HG02970 (cell line): ENCODE results near the gene ZNRF3.
"Not testable (repeated sequence)": the region's sequence is repeated elsewhere in the genome, so short reads cannot be mapped to it uniquely, and the experiment has no call there.

Experiments used
- ATAC-seq: cut with Tn5 transposase; IDR thresholded peaks from one replicate; pipeline ENCODE4 v1.9.1; 2021; ENCODE audit warnings: mild to moderate bottlenecking, moderate library complexity, moderate number of reproducible peaks; ENCODE audit not compliant: unreplicated experiment, low FRiP score

Gene ZNRF3

GRCh38 chr22:28927630-28928029, 44.3 kb downstream of the ZNRF3 start:
- no peak for ATAC-seq

- no peak for ATAC-seq
Observed at GRCh38 chr22:28929197-28929596, 45.8 kb downstream of the ZNRF3 start.

GRCh38 chr22:28930357-28931007, 47.1 kb downstream of the ZNRF3 start:
- no peak for ATAC-seq

- ATAC-seq: no peak
Observed at GRCh38 chr22:28931844-28932567, 48.6 kb downstream of the ZNRF3 start.

DNA sequence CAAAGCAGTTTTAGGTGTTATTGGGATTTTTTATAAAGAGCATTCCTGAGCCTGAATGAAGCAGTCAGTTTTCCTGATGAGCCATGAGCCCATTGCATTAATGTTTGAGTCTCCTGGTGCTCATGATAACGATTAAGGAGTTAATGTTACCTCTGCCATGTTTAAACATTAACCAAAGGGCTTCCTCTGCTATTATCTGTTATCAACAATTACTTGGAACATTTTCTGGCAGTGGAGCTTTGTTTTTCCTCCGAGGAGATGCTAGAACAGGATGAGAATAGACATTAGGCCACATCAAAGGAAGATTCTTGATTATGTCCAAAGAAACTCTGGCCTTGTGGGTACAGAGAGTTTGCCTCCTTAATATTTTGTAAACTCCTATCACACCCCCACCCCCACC, 49.9 kb downstream of the ZNRF3 start:
- ATAC-seq: no peak

GRCh38 chr22:28934026-28934425, 50.7 kb downstream of the ZNRF3 start:
- no peak for ATAC-seq

GRCh38 chr22:28935140-28935539, 51.8 kb downstream of the ZNRF3 start:
- ATAC-seq: no peak

GRCh38 chr22:28935713-28936112, 52.3 kb downstream of the ZNRF3 start:
- no peak for ATAC-seq

GRCh38 chr22:28936200-28936599, 52.8 kb downstream of the ZNRF3 start:
- ATAC-seq: no peak

DNA sequence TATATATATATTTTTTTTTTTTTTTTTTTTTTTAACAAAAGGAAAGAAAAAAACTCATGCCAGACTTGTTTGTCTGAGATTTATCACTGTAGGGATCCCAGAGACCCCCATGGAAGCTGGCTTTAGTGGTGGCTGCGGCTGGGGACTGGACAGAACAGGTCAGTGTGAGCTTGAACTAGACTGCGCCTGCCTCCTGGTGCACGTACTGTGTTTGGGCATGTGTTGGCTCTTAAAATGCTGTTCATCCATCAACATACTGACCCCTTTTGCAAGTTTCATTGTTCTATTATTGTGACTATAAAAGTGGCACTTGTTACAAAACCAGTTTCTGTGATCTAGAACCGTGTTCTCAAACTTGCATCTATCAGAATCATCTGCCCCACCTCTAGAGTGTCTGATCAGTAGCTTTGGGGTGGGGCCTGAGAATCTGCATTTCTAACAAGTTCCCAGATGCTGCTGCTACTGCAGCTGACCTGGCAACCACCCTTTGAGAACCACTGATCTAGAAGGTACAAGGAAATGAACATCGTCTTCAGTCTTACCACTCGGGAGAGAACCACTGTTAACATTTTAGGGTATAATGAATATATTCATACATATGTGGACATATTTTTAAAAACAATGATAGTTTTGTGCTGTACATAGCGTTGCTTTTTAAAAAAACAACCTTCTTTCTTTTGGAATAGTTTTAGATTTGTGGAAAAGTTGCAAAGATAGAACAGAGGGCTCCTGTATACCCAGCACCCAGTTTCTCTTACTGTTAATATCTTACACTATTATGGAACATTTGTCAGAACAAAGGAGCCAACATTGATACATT, 54.0 kb downstream of the ZNRF3 start:
- ATAC-seq: no peak

DNA sequence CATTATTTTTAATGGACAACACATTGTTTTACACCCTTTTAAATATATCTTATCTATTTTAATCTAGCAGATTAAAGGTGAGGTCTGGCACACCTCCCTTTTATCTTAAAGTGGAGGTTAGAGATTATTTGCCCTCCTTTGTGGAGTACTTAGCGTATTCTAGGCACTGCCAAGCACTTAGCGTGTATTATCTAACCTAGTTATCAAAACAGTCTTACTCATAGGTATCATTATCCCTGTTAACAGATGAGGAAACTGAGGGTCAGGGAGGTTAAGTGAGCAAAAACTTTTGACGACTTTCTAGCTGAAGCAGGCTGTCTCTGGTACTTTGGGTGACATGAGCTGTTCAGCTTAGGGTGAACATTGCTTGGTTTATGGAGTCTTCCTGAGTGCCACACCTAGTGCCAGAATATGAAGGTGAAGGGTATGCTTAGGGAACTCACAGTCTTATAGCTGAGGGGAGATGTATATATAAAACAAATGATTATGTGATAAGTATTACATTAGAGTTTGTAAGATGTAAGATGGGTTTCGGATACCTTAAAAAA, 55.0 kb downstream of the ZNRF3 start:
- no peak for ATAC-seq

DNA sequence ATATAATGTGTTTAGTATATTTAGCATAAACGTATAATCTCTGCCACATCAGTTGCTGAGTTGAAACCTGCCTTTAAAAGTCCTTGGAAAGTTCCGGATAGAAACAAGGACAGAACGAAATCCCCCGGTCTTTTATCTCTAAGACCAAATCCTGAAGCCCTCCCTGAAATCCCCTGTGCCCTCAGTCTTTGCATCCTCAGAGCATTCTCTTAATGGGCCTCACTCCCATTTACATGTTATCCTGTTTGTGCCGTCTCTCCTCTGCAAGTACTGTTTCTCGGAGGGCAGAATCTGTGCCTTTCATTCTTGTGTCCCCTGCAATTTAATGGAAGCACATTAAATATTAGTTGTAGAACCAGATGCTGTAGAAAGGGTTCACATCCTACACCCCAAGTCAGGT, 56.0 kb downstream of the ZNRF3 start:
- no peak for ATAC-seq

DNA sequence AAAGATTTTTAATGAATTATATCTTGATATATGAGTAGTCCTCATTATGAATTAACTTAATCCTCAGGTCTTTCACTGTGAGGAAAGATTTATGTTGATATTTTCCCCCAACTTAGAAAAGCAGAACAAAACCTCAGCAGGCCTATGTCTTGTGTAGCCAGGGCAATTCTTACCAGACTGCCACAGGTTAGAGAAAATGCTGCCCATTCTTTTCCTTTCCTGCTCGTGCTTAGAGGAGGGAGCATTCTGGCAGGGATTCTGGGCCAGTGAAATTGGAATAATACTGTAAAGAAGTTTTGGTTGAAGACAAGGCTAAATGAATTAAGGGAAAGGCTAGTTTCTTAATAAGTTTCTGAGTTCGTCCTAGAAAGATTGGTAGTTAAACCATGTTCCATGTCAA, 56.6 kb downstream of the ZNRF3 start:
- ATAC-seq: no peak

DNA sequence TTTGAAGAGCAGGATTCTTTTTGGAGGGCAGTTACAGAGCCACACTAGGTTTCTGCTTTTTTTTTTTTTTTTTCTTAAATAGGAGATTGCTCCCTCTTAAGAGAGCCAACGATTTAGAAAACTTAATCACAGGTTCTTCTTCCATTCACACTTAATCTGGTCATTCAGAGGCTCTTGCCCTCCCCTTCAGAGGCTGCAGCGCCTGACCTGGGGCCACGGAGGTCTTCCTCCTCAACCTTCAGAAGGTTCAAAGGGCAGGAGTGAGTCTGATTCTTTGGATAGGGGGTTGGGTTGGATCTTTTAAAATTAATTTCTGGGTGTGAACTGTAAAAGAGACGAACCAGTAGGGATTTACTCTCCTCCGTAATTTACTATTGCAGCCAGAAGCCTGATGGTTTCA, 57.1 kb downstream of the ZNRF3 start:
- no peak for ATAC-seq

DNA sequence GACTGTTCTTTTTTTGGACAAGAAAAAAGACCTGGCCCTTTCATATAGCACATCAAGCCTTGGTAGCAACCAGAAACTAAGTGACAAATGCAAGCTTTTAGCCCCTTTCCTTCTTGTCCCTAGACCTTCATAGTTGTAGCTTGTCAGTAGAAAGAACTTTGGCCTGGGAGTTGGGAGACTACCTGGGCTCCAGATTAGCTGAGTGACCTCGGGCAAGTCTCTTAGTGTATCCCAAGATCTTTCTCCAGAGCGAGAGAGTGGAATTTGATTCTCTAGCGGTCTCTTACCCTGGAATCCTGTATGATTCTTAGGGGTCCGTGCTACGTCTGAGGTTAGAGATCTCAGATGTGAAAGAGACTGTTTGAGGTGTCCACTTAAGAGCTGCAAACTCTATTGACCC, 59.0 kb downstream of the ZNRF3 start:
- no peak for ATAC-seq

GRCh38 chr22:28942801-28943500, 59.6 kb downstream of the ZNRF3 start:
- ATAC-seq: no peak

DNA sequence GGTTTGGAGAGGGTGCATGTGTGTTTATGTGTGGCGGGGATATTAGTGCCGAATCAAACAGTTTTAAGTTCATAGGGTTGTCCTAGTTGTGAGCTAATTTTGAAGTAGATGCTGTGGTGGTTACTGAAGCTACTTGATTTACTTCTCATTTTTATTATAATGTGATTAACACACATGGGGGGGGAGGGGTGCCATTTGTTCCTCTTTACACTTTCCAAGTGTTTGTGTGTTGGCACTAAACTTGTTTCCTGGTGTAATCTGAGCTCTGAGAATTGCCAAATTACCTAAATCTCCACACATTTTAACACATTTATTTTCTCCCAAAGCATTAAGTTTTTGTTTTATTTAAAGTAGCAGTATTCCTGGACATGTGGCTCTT, 60.1 kb downstream of the ZNRF3 start:
- no peak for ATAC-seq

DNA sequence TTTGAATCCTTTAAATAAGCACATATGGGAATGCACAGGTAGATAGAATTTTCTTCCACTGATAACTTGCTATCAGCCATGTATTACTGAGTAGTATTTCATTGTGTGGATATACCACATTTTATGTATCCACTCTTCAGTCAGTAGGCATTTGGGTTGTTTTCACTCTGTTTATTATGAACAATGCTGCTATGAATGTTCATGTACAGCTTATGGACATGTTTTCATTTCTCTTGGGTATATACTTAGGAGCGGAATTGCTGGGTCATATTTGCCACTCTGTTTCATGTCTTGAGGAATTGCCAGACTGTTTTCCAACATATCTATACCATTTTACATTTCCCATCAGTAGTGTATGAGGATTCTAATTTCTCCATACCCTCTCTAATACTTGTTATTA, 63.8 kb downstream of the ZNRF3 start:
- ATAC-seq: no peak

DNA sequence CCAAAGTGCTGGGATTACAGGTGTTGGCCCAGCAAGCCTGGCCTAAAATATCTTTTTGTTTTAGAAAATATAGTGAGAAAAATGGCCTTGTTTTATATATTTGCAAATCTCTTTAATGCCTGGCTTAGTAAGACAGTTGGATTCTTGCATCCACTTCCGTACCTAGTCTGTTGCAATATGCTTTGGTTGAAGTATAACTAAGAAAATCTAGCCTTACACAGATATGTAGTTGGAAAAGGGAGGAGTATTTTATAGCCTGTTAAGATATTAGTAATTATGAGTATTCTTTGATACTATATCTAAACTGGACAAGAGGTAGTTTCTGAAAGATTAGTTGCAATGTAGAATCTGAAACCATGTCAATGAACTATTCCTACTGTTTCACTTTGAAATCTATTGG, 65.1 kb downstream of the ZNRF3 start:
- ATAC-seq: no peak

GRCh38 chr22:28948860-28949551, 65.6 kb downstream of the ZNRF3 start:
- ATAC-seq: not testable (repeated sequence)
